HG03108 (cell line): ENCODE data around the gene ADM.

Source experiments
- ATAC-seq: cut with Tn5 transposase; IDR thresholded peaks from one replicate; pipeline ENCODE4 v1.9.1; 2021; ENCODE audit warnings: moderate library complexity; ENCODE audit not compliant: unreplicated experiment

Gene ADM

DNA sequence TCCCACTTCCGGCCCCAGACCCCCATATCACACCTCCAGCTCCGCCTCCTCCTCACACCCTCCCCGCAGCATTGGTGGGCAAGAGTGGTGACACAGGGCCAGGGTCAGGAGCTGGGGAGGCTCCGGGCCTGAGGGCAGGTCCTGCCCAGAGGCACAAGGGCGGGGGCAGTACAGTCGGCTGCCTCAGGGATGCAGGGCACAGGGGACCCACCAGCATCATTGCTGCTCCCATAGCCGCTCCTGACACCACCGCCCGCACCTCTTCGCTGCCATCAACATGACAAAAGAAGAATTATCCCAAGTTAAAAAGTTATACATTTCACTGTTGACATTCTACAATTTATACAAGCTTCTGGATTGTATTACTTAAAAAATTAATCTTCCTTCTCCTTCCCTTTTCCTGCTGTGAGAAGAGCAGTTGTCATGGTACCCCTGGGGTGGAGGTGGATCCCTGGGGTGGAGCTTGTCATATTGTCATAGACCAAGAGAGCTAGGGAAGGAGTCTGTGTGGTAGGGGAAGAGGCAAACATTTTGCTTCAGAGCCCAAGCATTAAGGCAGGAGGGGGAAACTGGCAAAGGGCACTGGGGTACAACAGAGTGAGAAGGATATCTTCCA lies 15.0 kb upstream of the ADM start:
- no peak for ATAC-seq

GRCh38 chr11:10291801-10292638 lies 12.9 kb upstream of the ADM start:
- no peak for ATAC-seq

GRCh38 chr11:10293423-10294289 lies 11.2 kb upstream of the ADM start, which contains the start of gene SBF2:
Gene SBF2, minus strand, starts transcription at chr11:10294219. Its CDS starts 150 bp downstream, at chr11:10294069.
- ATAC-seq = peak; percentile 36

- no peak for ATAC-seq
Observed at GRCh38 chr11:10294290-10294953, 10.5 kb upstream of the ADM start.

DNA sequence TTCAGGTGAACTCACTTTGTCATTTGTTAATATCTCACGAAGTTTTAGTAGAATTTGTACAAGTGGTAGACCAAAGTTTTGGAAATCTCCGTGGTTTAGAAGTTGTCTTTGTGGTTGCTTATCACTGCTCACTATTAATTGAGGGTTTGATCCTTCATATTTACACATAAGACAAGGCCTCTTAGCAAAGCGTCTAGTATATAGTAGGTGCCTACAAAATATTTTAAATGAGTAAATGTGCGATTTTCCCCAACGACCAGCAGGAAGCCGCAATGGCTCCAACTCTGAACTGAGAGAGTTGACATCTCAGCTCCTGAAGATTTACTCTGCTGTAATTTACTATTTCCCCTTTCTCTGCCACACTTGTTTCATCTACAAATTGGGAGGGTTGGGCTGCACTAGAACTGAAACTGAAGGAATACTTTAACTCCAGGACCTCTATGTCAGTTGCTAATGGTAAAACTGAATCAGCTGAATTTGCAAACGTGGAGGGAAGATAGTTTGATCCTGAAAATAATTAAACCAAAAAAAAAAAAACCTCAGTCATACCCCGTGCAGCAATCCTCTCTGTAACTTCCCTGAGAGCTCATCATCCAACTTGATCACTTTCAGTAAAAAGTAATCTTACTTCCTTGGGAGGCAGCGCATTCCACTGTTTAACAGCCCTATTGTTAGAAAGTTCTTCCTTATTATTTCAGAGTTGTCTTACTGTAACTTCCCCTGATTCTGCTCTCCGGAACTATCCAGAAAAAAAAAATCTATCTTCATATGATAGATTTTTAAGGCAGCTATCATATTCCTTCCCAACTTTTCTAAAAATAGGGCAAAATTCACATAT lies 9.6 kb upstream of the ADM start:
- ATAC-seq = no peak

GRCh38 chr11:10298342-10298741 lies 6.5 kb upstream of the ADM start:
- peak; percentile 93 for ATAC-seq

GRCh38 chr11:10301656-10302358 lies 3.1 kb upstream of the ADM start:
- no peak for ATAC-seq

DNA sequence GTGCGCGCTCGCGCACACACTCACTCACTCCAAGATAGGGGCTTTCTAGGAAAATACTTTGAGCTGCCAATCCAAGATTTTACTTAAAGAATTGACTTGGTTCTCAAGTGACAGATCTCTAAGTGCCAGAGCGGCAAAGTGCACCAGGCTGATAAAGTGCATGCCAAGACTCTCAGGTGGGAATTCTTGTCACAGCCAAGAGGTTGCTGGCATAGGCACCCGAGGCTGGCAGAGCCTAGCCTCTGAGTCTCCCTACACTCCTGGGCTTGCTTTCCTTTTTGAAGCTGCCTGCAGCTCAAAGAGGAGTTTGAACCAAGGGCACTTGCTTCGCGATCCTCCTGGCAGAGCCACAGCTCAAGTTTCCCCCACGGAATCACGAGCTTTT lies 2.5 kb upstream of the ADM start:
- no peak for ATAC-seq

GRCh38 chr11:10302744-10303557 lies 1.9 kb upstream of the ADM start:
- ATAC-seq = no peak

GRCh38 chr11:10303558-10304363 lies 1.1 kb upstream of the ADM start:
- no peak for ATAC-seq

- no peak for ATAC-seq
Observed at GRCh38 chr11:10305262-10305963, 540 bp downstream of the ADM start.

DNA sequence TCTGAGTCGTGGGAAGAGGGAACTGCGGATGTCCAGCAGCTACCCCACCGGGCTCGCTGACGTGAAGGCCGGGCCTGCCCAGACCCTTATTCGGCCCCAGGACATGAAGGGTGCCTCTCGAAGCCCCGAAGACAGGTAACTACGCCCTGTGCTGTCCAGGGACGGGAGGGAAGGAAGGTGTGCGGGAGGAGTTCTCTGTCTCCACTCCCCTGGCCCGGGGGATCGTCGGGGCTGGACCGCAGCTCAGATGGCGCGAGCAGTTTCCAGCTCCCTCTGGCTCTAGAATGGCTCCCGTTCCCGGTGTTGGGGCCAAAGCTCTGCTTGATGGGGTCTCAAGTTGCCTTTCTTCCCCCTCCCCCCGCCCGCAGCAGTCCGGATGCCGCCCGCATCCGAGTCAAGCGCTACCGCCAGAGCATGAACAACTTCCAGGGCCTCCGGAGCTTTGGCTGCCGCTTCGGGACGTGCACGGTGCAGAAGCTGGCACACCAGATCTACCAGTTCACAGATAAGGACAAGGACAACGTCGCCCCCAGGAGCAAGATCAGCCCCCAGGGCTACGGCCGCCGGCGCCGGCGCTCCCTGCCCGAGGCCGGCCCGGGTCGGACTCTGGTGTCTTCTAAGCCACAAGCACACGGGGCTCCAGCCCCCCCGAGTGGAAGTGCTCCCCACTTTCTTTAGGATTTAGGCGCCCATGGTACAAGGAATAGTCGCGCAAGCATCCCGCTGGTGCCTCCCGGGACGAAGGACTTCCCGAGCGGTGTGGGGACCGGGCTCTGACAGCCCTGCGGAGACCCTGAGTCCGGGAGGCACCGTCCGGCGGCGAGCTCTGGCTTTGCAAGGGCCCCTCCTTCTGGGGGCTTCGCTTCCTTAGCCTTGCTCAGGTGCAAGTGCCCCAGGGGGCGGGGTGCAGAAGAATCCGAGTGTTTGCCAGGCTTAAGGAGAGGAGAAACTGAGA lies 1.4 kb downstream of the ADM start:
- no peak for ATAC-seq

GRCh38 chr11:10307022-10307399 lies 2.1 kb downstream of the ADM start:
- no peak for ATAC-seq

DNA sequence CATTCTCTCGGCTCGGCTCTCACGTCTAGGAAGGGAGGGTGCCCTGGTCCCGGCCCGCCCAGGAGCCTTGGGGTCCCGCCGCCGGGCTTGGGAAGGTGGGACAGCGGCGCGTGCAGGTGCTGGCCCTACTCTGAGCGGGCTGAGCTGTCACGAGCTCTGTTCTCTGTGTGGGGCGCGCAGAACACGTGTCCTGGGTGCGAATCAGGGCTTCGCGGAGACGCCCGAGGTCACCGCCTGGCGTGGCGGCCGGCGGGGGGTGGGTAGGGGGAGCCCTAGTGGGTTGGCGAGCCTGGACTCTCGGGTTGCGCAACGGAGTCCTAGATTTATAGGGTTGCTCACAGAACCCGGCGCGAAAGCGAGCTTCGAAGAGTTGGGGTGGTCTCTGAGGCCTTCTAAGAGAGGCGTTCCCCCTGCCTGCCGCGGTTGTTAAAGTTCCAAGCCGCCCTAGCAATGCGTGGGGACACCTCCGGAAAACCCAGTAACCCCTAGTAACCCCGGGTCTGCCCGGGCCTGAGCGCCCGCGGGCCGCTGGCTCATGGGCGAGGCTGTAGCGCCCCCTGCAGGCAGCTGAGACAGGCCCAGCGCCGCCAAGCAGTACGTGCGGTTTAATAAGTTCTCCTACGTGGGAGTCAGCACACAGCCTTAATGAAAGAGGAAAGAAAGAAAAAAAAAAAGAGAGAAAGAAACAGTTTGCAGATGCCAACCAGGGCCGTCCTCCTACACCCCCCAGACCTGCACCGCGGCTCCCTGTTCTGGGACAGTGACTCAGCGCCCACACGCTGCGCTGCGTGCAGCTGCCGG lies 2.7 kb downstream of the ADM start:
- ATAC-seq = peak; percentile 67

DNA sequence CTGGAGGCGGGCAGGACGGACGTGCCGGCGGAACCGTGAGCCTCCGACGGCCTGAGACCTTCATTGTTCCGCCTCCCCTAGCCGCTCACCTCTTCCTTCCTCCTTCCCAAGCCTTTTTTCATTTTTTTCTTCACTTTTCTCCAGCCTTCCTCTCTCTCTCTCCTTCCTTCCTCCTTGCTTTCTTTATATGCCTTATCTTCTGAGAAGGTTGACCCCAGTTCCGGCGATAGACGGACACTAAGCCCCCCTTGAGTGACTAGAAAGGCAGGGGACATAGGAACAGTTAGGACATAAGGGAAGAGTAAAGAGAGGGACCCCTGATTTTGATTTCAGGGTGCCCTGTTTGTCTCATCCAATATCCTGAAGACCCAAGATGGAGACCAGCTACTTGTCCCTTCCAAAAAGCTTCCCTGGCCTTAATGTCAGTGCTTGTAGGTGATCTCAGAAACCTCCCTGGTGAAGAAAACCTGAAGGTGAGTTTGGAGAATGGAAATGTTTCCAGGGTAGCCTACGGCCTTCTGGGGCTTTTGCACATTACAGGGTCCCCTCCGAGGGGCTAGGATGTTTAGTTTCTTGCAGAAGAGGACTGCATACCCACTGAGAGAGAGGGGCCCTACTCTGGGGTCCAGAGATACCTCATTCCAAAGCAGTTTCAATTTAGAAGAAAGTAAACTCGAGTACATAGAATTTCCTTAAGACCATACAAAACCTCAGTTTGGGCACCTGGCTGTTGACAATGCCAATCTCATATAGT lies 3.5 kb downstream of the ADM start:
- ATAC-seq = no peak
